ENCODE results near the gene FOXL2.

FOXL2 gene

DNA sequence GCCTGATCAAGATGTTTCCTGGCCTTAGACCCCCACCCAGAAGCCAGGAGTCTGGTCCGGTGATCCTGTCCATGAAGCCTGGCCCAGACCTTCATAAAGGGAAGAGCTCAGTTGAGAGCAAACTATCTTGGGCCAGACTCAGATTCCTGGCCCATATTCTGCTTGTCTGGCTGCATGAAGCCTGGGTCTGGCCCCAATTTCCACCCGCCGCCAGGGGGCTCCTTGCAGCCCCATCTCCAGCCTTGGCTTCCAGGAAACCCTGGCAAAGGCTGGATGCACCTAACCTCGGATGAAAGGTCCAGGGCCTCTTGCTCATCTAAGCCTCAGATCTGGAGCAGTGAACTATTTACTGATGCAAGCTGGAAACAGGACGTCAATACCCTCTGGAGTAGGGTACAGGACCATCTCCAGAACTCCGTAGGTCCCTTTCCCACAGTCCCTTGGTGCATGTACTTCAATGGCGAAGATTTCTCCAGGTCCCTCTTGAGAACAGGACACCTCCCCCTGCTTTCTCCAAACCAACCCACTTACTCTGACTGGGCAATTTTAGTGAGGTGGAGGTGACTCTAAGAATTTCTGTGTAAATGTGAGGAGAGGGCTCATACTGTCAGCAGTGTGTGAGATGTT is 5.6 kb downstream of the FOXL2 start:
- TF ChIP-seq CTCF (IDR thresholded peaks at IDR 0.05; ENCODE audit: low read depth, low read length): peak; percentile 61
- H3K4me3 ChIP-seq (ENCODE audit: low read depth, low read length): no peak overlapping the region
- no peaks in the 10 kb centered on the region for H3K27me3 ChIP-seq (ENCODE audit: insufficient read depth, low read depth, severe bottlenecking)
- H3K27ac ChIP-seq: no peak overlapping the region
- no peaks in the 10 kb centered on the region for H3K36me3 ChIP-seq
- DNase-seq: peak; percentile 60
- H3K9me3 ChIP-seq (ENCODE audit: severe bottlenecking): peaks cover 6% of the 10 kb centered on the region

- Histone ChIP-seq H3K27me3 (ENCODE audit: insufficient read depth, low read depth, severe bottlenecking) (no peaks in the 10 kb centered on the region), H3K27ac (no peak overlapping the region), H3K36me3 (no peaks in the 10 kb centered on the region), H3K4me3 (ENCODE audit: low read depth, low read length) (no peak overlapping the region), H3K9me3 (ENCODE audit: severe bottlenecking) (peaks cover 6% of the 10 kb centered on the region)
- TF ChIP-seq CTCF (IDR thresholded peaks at IDR 0.05; ENCODE audit: low read depth, low read length): no peak
- no peak for DNase-seq
Observed at GRCh38 chr3:138940446-138940845, 6.5 kb downstream of the FOXL2 start.

- H3K4me3 ChIP-seq (ENCODE audit: low read depth, low read length): no peak overlapping the region
- H3K9me3 ChIP-seq (ENCODE audit: severe bottlenecking): peaks cover 3% of the 10 kb centered on the region
- DNase-seq: no peak
- H3K27ac ChIP-seq: no peak overlapping the region
- H3K36me3 ChIP-seq: no peaks in the 10 kb centered on the region
- H3K27me3 ChIP-seq (ENCODE audit: insufficient read depth, low read depth, severe bottlenecking): no peaks in the 10 kb centered on the region
- no peak for TF ChIP-seq CTCF (IDR thresholded peaks at IDR 0.05; ENCODE audit: low read depth, low read length)
Observed at GRCh38 chr3:138939561-138940241, 7.2 kb downstream of the FOXL2 start.

GRCh38 chr3:138938877-138939560 is 7.9 kb downstream of the FOXL2 start:
- H3K27ac ChIP-seq: no peak overlapping the region
- no peak for DNase-seq
- H3K9me3 ChIP-seq (ENCODE audit: severe bottlenecking): peaks cover 3% of the 10 kb centered on the region
- no peak for TF ChIP-seq CTCF (IDR thresholded peaks at IDR 0.05; ENCODE audit: low read depth, low read length)
- no peak overlapping the region for H3K4me3 ChIP-seq (ENCODE audit: low read depth, low read length)
- no peaks in the 10 kb centered on the region for H3K36me3 ChIP-seq
- no peaks in the 10 kb centered on the region for H3K27me3 ChIP-seq (ENCODE audit: insufficient read depth, low read depth, severe bottlenecking)

GRCh38 chr3:138938056-138938876 is 8.7 kb downstream of the FOXL2 start:
- DNase-seq: no peak
- Histone ChIP-seq H3K4me3 (ENCODE audit: low read depth, low read length) (no peak overlapping the region), H3K9me3 (ENCODE audit: severe bottlenecking) (peaks cover 3% of the 10 kb centered on the region), H3K27me3 (ENCODE audit: insufficient read depth, low read depth, severe bottlenecking) (no peaks in the 10 kb centered on the region), H3K36me3 (no peaks in the 10 kb centered on the region), H3K27ac (no peak overlapping the region)
- TF ChIP-seq CTCF (IDR thresholded peaks at IDR 0.05; ENCODE audit: low read depth, low read length): no peak
